WERI-Rb-1 (cell line): ENCODE results near the gene AVL9.

Experiments
- DNase-seq: peaks from one replicate; pipeline ENCODE4 v3.0.0-alpha.2; 2020
- H3K27ac ChIP-seq: fragments of 250-450 bp; sonication (Bioruptor Pico); 2 replicates; pipeline ENCODE4 v1.5.1; 2020; ENCODE audit warnings: mild to moderate bottlenecking, moderate library complexity
- H3K27me3 ChIP-seq: fragments of 250-450 bp; sonication (Bioruptor Pico); 2 replicates; pipeline ENCODE4 v1.5.1; 2021; ENCODE audit warnings: mild to moderate bottlenecking, low read depth, moderate library complexity; ENCODE audit not compliant: insufficient read depth, severe bottlenecking
- H3K36me3 ChIP-seq: fragments of 250-450 bp; sonication (Bioruptor Pico); 2 replicates; pipeline ENCODE4 v1.5.1; 2020; ENCODE audit warnings: mild to moderate bottlenecking, moderate library complexity
- H3K4me3 ChIP-seq: 2 replicates; pipeline ENCODE4 v1.5.1; 2011; ENCODE audit warnings: low read depth, mild to moderate bottlenecking, control low read depth, low read length
- H3K9me3 ChIP-seq: fragments of 250-450 bp; sonication (Bioruptor Pico); 2 replicates; pipeline ENCODE4 v1.5.1; 2021; ENCODE audit warnings: mild to moderate bottlenecking, moderate library complexity; ENCODE audit not compliant: severe bottlenecking
- TF ChIP-seq, protein P1 (sequence below): IDR thresholded peaks from 2 replicates; pipeline ENCODE4 v1.5.1; 2011; ENCODE audit warnings: low read depth, mild to moderate bottlenecking, control low read depth, inconsistent platforms, low read length

The AVL9 gene

DNA sequence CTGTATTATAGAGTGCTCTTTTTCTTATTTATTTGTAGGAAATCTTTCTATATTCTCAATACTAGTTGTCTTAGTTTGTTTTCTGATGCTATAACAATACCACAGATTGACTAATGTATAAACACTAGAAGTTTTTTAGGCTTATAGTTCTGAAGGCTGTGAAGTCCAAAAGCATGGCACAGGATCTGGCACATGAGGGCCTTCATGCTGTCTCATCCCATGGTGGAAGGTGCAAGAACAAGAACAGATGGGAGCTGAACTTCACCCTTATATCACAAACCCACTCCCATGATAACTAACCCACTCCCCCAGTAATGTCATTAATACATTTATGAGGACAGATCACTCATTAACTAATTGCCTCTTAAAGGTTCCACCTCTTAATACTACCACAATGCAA lies 109.7 kb downstream of the AVL9 start:
- no peaks in the 10 kb centered on the region for H3K9me3 ChIP-seq
- H3K27me3 ChIP-seq, result no peaks in the 10 kb centered on the region
- no peak overlapping the region for H3K27ac ChIP-seq
- DNase-seq, result no peak
- TF ChIP-seq, protein P1, sequence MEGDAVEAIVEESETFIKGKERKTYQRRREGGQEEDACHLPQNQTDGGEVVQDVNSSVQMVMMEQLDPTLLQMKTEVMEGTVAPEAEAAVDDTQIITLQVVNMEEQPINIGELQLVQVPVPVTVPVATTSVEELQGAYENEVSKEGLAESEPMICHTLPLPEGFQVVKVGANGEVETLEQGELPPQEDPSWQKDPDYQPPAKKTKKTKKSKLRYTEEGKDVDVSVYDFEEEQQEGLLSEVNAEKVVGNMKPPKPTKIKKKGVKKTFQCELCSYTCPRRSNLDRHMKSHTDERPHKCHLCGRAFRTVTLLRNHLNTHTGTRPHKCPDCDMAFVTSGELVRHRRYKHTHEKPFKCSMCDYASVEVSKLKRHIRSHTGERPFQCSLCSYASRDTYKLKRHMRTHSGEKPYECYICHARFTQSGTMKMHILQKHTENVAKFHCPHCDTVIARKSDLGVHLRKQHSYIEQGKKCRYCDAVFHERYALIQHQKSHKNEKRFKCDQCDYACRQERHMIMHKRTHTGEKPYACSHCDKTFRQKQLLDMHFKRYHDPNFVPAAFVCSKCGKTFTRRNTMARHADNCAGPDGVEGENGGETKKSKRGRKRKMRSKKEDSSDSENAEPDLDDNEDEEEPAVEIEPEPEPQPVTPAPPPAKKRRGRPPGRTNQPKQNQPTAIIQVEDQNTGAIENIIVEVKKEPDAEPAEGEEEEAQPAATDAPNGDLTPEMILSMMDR, result no peak
- no peak overlapping the region for H3K4me3 ChIP-seq
- no peaks in the 10 kb centered on the region for H3K36me3 ChIP-seq

DNA sequence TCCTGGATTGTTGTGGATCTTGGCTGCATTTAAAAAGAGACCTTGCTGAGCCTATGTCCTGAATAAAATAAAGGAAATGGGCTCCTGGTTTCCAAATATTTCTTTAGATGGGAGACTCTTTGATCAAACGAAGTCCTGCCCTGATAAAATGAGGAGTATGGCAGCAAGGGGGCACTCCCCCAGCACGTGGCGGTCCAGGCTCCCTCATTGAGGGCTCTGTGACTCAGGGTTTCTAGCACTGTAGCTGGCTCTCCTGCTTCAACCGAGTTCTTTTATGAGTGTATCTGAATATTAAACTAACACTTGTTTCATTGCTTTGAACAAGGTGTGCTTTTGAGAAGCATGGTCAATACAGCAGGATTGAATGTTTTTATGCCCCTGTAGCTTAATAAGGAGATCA lies 114.2 kb downstream of the AVL9 start:
- no peak for DNase-seq
- H3K27me3 ChIP-seq, result no peaks in the 10 kb centered on the region
- H3K4me3 ChIP-seq, result no peak overlapping the region
- TF ChIP-seq, protein P1, result no peak
- no peaks in the 10 kb centered on the region for H3K9me3 ChIP-seq
- no peaks in the 10 kb centered on the region for H3K36me3 ChIP-seq
- no peak overlapping the region for H3K27ac ChIP-seq

GRCh38 chr7:32611201-32612099 lies 116.2 kb downstream of the AVL9 start:
- Histone ChIP-seq H3K27me3 (no peaks in the 10 kb centered on the region), H3K4me3 (no peak overlapping the region), H3K36me3 (no peaks in the 10 kb centered on the region), H3K9me3 (no peaks in the 10 kb centered on the region), H3K27ac (no peak overlapping the region)
- TF ChIP-seq, protein P1, result no peak
- DNase-seq, result no peak

GRCh38 chr7:32616625-32617024 lies 121.3 kb downstream of the AVL9 start:
- DNase-seq, result no peak
- no peaks in the 10 kb centered on the region for H3K27me3 ChIP-seq
- no peak overlapping the region for H3K27ac ChIP-seq

DNA sequence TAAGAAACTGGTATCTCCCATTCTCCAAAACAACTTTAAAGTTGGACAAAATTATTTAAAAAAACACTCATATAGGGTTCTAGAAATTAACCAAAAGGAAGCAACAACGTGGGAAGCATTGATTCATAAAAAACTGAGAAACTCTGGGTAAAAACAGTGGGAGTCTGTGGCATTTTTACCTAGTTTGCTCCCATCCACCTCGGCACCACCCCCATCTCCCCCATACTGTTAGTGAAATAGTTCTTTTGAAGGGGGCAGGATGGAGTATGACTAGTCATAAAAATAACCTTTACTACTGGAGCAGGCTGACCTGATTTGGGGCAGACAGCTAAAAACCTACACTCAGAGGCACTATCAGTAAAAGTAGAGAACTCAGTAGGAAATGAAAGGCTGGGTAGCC lies 123.2 kb downstream of the AVL9 start:
- TF ChIP-seq, protein P1, result no peak
- Histone ChIP-seq H3K4me3 (no peak overlapping the region), H3K36me3 (no peaks in the 10 kb centered on the region), H3K27ac (no peak overlapping the region), H3K9me3 (no peaks in the 10 kb centered on the region), H3K27me3 (no peaks in the 10 kb centered on the region)
- no peak for DNase-seq

More at GRCh38 chr7:32616625-32617024, 121.3 kb downstream of the AVL9 start:
- no peaks in the 10 kb centered on the region for H3K36me3 ChIP-seq
- no peaks in the 10 kb centered on the region for H3K9me3 ChIP-seq
- TF ChIP-seq, protein P1, result no peak
- H3K4me3 ChIP-seq, result no peak overlapping the region
